PC-9 (cell line): ENCODE measurements around the gene ACMSD. TPM values are rescaled to one million over a fixed set of nuclear protein-coding genes. Genes with fewer than 3 reads are reported as not detected.
A peak's percentile ranks its signal among the peaks of the same experiment; 100 is the strongest.

Source experiments
- BruUV-seq: library from RNA; stranded (reverse); fragments of 400-500 nt; replicated peaks from 2 replicates; lab custom pipeline; 2021; lab: Mats Ljungman, UMichigan
- CTCF ChIA-PET: fragments of 300-600 bp; sonication (Branson Sonifier 250); formaldehyde crosslinking; loops from one replicate; lab custom pipeline; 2022; ENCODE audit warnings: antibody characterized with exemption; lab: Charles Lee
- POLR2A ChIA-PET: fragments of 300-600 bp; sonication (Branson Sonifier 250); formaldehyde crosslinking; loops from one replicate; lab custom pipeline; 2022; ENCODE audit warnings: antibody characterized with exemption; ENCODE audit not compliant: unreplicated experiment; lab: Charles Lee
- DNase-seq, 2 experiments: peaks; one replicate each; pipeline versions ENCODE4 v3.0.0 to v3.0.0-alpha.2; 2015 to 2022; ENCODE audit warnings: mixed read lengths in 1 of 2
- H2AFZ ChIP-seq: fragments of 200-600 bp; sonication (generic); 2 replicates; pipeline ENCODE4 v1.8.1; 2017; ENCODE audit warnings: antibody characterized with exemption
- H3F3A ChIP-seq: fragments of 200-600 bp; sonication (generic); 2 replicates; pipeline ENCODE4 v1.8.1; 2017; ENCODE audit warnings: antibody characterized with exemption, mild to moderate bottlenecking, low read depth; ENCODE audit not compliant: insufficient read depth
- H3K27ac ChIP-seq: fragments of 200-600 bp; sonication (generic); 2 replicates; pipeline ENCODE4 v1.6.1; 2016; ENCODE audit warnings: mixed run types
- H3K27me3 ChIP-seq: fragments of 200-600 bp; sonication (generic); 2 replicates; pipeline ENCODE4 v1.6.1; 2016; ENCODE audit warnings: low read depth, mixed run types; ENCODE audit not compliant: insufficient read depth
- H3K36me3 ChIP-seq: fragments of 200-600 bp; sonication (generic); 2 replicates; pipeline ENCODE4 v1.6.1; 2016; ENCODE audit warnings: low read depth, mixed run types
- H3K4me1 ChIP-seq: fragments of 200-600 bp; sonication (generic); replicated peaks from 2 replicates; pipeline ENCODE4 v1.6.1; 2016; ENCODE audit warnings: mixed run types; ENCODE audit not compliant: insufficient read depth
- H3K4me2 ChIP-seq: fragments of 200-600 bp; sonication (generic); 2 replicates; pipeline ENCODE4 v1.6.1; 2017; ENCODE audit warnings: mixed run types
- H3K4me3 ChIP-seq: fragments of 200-600 bp; sonication (generic); 2 replicates; pipeline ENCODE4 v1.6.1; 2016; ENCODE audit warnings: mixed run types
- H3K79me2 ChIP-seq: fragments of 200-600 bp; sonication (generic); 2 replicates; pipeline ENCODE4 v1.6.1; 2017; ENCODE audit warnings: low read depth, mixed run types
- H3K9me2 ChIP-seq: fragments of 200-600 bp; sonication (generic); 2 replicates; pipeline ENCODE4 v1.8.1; 2017; ENCODE audit warnings: mild to moderate bottlenecking; ENCODE audit not compliant: insufficient read depth
- H3K9me3 ChIP-seq: fragments of 200-600 bp; sonication (generic); 2 replicates; pipeline ENCODE4 v1.8.1; 2016; ENCODE audit warnings: low read depth; ENCODE audit not compliant: insufficient read depth
- H4K20me1 ChIP-seq: fragments of 200-600 bp; sonication (generic); 2 replicates; pipeline ENCODE4 v1.8.1; 2017; ENCODE audit not compliant: insufficient read depth
- EZH2 ChIP-seq: fragments of 200-600 bp; sonication (generic); IDR thresholded peaks from 2 replicates; pipeline ENCODE4 v1.8.0; 2017; ENCODE audit warnings: antibody characterized with exemption, low read depth
- intact Hi-C: fragments of 100-400 bp; cut with micrococcal nuclease; formaldehyde crosslinking; loops from one replicate; pipeline ENCODE4 v1.10.0; 2022; ENCODE audit not compliant: unreplicated experiment
- total RNA-seq: library from RNA; stranded (reverse); gene quantifications from 2 replicates; pipeline ENCODE4 v1.2.3, GENCODE V29; 2021
- TF ChIP-seq, protein P1 (sequence below): fragments of 200-600 bp; sonication (generic); conservative IDR thresholded peaks from 2 replicates; pipeline ENCODE4 v1.6.1; 2017; ENCODE audit warnings: mixed run types, antibody characterized with exemption, mild to moderate bottlenecking, moderate library complexity

The ACMSD gene
- total RNA-seq, 1 experiment from 2014 or later: not detected

DNA sequence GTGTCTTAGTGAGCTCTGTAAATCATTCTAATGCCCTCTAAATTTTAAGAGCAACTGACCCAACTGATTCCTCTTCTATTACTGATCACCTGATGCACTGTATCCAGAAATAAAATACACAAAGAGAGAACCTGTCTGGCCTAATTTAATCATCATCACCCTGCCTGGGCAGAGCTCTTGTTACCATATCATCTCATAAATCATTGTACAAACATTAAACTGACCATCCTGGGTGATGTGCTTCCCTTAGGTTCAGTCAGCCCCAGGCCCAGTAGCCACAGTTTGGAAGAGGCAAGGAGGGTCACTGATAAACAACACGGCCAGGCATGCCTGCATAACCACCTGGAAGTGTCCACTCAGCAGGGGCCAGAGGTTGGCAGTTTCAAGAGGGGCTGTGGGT, 22.7 kb upstream of the ACMSD start:
- Histone ChIP-seq H3K36me3 (no peaks in the 10 kb centered on the region), H4K20me1 (no peaks in the 10 kb centered on the region), H3K9me3 (peaks cover 17% of the 10 kb centered on the region), H3K27me3 (no peaks in the 10 kb centered on the region), H2AFZ (no peak overlapping the region), H3K4me1 (peaks cover 28% of the 10 kb centered on the region), H3K4me2 (no peak overlapping the region), H3F3A (peaks cover 15% of the 10 kb centered on the region), H3K4me3 (no peak overlapping the region), H3K9me2 (no peaks in the 10 kb centered on the region), H3K79me2 (no peaks in the 10 kb centered on the region), H3K27ac (no peak overlapping the region)
- no peak for DNase-seq
- ChIA-PET CTCF (no interaction called here), POLR2A (no interaction called here)
- intact Hi-C loops: no loop called here
- BruUV-seq: no TSS peak
- no peak for TF ChIP-seq EZH2
- TF ChIP-seq, protein P1, sequence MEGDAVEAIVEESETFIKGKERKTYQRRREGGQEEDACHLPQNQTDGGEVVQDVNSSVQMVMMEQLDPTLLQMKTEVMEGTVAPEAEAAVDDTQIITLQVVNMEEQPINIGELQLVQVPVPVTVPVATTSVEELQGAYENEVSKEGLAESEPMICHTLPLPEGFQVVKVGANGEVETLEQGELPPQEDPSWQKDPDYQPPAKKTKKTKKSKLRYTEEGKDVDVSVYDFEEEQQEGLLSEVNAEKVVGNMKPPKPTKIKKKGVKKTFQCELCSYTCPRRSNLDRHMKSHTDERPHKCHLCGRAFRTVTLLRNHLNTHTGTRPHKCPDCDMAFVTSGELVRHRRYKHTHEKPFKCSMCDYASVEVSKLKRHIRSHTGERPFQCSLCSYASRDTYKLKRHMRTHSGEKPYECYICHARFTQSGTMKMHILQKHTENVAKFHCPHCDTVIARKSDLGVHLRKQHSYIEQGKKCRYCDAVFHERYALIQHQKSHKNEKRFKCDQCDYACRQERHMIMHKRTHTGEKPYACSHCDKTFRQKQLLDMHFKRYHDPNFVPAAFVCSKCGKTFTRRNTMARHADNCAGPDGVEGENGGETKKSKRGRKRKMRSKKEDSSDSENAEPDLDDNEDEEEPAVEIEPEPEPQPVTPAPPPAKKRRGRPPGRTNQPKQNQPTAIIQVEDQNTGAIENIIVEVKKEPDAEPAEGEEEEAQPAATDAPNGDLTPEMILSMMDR: no peak

DNA sequence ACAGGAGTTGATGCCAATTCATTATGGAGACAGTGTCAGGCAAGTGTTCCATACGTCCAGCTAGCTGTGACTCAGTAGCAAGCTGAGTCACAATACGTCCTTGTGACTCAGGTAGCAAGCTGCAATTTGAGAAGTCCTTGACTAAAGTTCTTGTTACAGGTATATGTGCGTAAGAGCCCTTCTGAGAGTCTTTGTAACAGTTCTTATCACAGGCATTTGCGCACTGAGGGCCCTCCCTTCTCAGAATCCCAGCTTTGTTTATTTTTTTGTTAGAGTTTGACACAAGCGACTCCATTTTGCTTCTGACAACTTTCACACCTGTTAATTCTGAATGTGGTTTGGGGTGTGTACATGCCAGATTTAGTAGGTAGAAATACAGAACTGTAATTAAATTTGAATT, 20.1 kb upstream of the ACMSD start:
- no peaks in the 10 kb centered on the region for H3K79me2 ChIP-seq
- peaks cover 15% of the 10 kb centered on the region for H3F3A ChIP-seq
- DNase-seq: peak; percentile 37 to 90
- ChIA-PET CTCF (interaction anchor here (0.6 kb wide), 1 partner anchor 36 kb away, joined by 9 read pairs; no protein-coding TSS in a partner anchor), POLR2A (interaction anchor here (0.5 to 0.6 kb wide), 2 partner anchors 92 to 122 kb away, joined by 3 read pairs; no protein-coding TSS in a partner anchor)
- H3K36me3 ChIP-seq: no peaks in the 10 kb centered on the region
- intact Hi-C loops: loop anchor here (2.0 kb wide), 1 partner anchor 136 kb away; no protein-coding TSS in a partner anchor
- H3K27me3 ChIP-seq: no peaks in the 10 kb centered on the region
- H4K20me1 ChIP-seq: no peaks in the 10 kb centered on the region
- BruUV-seq: no TSS peak
- no peaks in the 10 kb centered on the region for H3K9me2 ChIP-seq
- H3K4me1 ChIP-seq: peaks cover 28% of the 10 kb centered on the region
- H3K27ac ChIP-seq: peak overlapping the region; percentile 85
- H2AFZ ChIP-seq: peak overlapping the region; percentile 40; the same call in 1 of the 2 replicates
- TF ChIP-seq, protein P1: no peak
- TF ChIP-seq EZH2: no peak
- H3K4me3 ChIP-seq: no peak overlapping the region
- H3K4me2 ChIP-seq: peak overlapping the region; percentile 39
- H3K9me3 ChIP-seq: no peaks in the 10 kb centered on the region

DNA sequence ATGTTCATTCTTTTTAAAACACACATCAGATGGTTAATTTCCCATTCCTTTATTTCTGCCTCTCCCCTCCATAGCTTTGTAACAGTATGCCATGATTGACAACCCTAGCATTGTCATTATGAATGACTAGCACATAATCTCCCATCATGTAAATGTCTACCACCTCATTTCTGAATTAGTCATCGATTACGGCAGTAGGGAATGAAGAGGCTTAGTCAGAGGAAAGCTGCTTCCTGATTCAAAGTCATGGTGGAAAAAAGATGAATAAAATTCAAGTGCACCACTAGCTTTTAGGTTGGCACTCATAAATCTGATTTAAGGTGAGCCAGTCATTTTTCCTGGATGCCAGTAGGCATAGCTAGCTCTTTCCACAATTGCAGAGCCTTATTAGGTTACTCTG, 19.1 kb upstream of the ACMSD start:
- H2AFZ ChIP-seq: 0 out of 2 replicates have a peak overlapping the region, but pooled peaks have one; percentile 60
- H3K4me3 ChIP-seq: no peak overlapping the region
- ChIA-PET POLR2A (interaction anchor here (0.6 kb wide), 1 partner anchor 23 kb away, joined by 4 read pairs; no protein-coding TSS in a partner anchor), CTCF (no interaction called here)
- peak in 1 of 2 experiments; percentile 79 for DNase-seq
- intact Hi-C loops: loop anchor here (2.0 kb wide), 1 partner anchor 137 kb away; no protein-coding TSS in a partner anchor
- H3F3A ChIP-seq: peaks cover 15% of the 10 kb centered on the region
- H3K27ac ChIP-seq: peak overlapping the region; percentile 85
- TF ChIP-seq, protein P1: no peak
- no peak for TF ChIP-seq EZH2
- H3K27me3 ChIP-seq: no peaks in the 10 kb centered on the region
- no peaks in the 10 kb centered on the region for H3K79me2 ChIP-seq
- no peaks in the 10 kb centered on the region for H4K20me1 ChIP-seq
- H3K4me1 ChIP-seq: peaks cover 28% of the 10 kb centered on the region
- H3K36me3 ChIP-seq: no peaks in the 10 kb centered on the region
- peak overlapping the region; percentile 49 for H3K4me2 ChIP-seq
- no TSS peak for BruUV-seq
- no peaks in the 10 kb centered on the region for H3K9me3 ChIP-seq
- no peaks in the 10 kb centered on the region for H3K9me2 ChIP-seq
